Neural crest cell (in vitro differentiated cells): ENCODE results near the gene TSC2. TPM values are rescaled to one million over a fixed set of nuclear protein-coding genes. Genes with fewer than 3 reads are reported as not detected.

Source experiments
- DNase-seq: peaks from one replicate; pipeline ENCODE4 v3.0.0; 2021; ENCODE audit warnings: low read depth, mixed read lengths, low spot score
- H3K27ac Mint-ChIP-seq: one replicate; pipeline ENCODE4 v1.8.0; 2021; ENCODE audit warnings: mild to moderate bottlenecking, mixed read lengths; ENCODE audit not compliant: unreplicated experiment
- H3K27me3 Mint-ChIP-seq: 2 replicates; pipeline ENCODE4 v1.8.0; 2021; ENCODE audit warnings: low read depth, mild to moderate bottlenecking, mixed read lengths
- H3K36me3 Mint-ChIP-seq: 2 replicates; pipeline ENCODE4 v1.8.0; 2021; ENCODE audit warnings: low read depth, mild to moderate bottlenecking, mixed read lengths
- H3K4me1 Mint-ChIP-seq: 2 replicates; pipeline ENCODE4 v1.8.0; 2021; ENCODE audit warnings: mixed read lengths
- H3K4me3 Mint-ChIP-seq: one replicate; pipeline ENCODE4 v1.8.0; 2021; ENCODE audit warnings: mild to moderate bottlenecking, mixed read lengths
- H3K9me3 Mint-ChIP-seq: 2 replicates; pipeline ENCODE4 v1.8.0; 2021; ENCODE audit warnings: mixed read lengths
- total RNA-seq: library from RNA; stranded (reverse); gene quantifications from 2 replicates; pipeline ENCODE4 v1.2.1, GENCODE V29; 2021
- TF ChIP-seq, protein P1 (sequence below): fragments of 200-600 bp; sonication (generic); conservative IDR thresholded peaks from 2 replicates; pipeline ENCODE4 v1.5.0; 2021; ENCODE audit warnings: antibody characterized with exemption, mild to moderate bottlenecking

Gene TSC2
- total RNA-seq, 1 donor from 2014 or later: 175 TPM

DNA sequence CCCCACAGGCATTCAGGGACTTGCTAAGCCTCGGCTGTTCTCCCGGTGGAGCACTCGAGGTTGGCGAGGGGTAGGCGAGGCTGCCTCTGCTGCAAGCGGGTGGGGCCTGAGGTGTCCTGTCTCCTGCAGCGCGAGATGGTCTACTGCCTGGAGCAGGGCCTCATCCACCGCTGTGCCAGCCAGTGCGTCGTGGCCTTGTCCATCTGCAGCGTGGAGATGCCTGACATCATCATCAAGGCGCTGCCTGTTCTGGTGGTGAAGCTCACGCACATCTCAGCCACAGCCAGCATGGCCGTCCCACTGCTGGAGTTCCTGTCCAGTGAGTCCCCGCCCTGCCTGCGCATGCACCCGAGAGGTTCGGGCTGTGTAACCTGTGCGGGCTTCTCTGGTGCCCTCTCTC lies 26.3 kb downstream of the TSC2 start:
- Mint-ChIP-seq H3K4me3 (no peak overlapping the region), H3K9me3 (no peaks in the 10 kb centered on the region), H3K27me3 (no peaks in the 10 kb centered on the region), H3K27ac (no peak overlapping the region), H3K4me1 (no peaks in the 10 kb centered on the region), H3K36me3 (no peaks in the 10 kb centered on the region)
- no peak for DNase-seq
- TF ChIP-seq, protein P1, sequence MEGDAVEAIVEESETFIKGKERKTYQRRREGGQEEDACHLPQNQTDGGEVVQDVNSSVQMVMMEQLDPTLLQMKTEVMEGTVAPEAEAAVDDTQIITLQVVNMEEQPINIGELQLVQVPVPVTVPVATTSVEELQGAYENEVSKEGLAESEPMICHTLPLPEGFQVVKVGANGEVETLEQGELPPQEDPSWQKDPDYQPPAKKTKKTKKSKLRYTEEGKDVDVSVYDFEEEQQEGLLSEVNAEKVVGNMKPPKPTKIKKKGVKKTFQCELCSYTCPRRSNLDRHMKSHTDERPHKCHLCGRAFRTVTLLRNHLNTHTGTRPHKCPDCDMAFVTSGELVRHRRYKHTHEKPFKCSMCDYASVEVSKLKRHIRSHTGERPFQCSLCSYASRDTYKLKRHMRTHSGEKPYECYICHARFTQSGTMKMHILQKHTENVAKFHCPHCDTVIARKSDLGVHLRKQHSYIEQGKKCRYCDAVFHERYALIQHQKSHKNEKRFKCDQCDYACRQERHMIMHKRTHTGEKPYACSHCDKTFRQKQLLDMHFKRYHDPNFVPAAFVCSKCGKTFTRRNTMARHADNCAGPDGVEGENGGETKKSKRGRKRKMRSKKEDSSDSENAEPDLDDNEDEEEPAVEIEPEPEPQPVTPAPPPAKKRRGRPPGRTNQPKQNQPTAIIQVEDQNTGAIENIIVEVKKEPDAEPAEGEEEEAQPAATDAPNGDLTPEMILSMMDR: no peak

DNA sequence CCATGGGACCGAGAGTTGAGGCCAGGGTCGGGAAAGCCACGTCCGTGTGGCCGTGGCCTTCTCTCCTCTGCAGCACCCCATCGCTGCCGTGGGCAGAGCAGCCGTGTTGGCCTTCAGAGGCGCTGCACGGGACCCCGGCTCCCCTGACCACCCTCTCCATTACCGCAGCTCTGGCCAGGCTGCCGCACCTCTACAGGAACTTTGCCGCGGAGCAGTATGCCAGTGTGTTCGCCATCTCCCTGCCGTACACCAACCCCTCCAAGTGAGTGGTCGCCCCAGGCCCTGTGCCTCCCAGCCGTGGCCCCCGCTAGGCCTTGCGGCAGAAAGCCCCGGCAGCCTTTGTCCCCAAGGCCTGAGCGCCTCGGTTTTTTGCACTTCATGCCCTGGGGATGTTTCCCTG lies 27.8 kb downstream of the TSC2 start:
- Mint-ChIP-seq H3K4me1 (no peaks in the 10 kb centered on the region), H3K36me3 (no peaks in the 10 kb centered on the region), H3K4me3 (no peak overlapping the region), H3K27ac (no peak overlapping the region), H3K9me3 (no peaks in the 10 kb centered on the region), H3K27me3 (no peaks in the 10 kb centered on the region)
- DNase-seq: no peak
- TF ChIP-seq, protein P1: no peak

DNA sequence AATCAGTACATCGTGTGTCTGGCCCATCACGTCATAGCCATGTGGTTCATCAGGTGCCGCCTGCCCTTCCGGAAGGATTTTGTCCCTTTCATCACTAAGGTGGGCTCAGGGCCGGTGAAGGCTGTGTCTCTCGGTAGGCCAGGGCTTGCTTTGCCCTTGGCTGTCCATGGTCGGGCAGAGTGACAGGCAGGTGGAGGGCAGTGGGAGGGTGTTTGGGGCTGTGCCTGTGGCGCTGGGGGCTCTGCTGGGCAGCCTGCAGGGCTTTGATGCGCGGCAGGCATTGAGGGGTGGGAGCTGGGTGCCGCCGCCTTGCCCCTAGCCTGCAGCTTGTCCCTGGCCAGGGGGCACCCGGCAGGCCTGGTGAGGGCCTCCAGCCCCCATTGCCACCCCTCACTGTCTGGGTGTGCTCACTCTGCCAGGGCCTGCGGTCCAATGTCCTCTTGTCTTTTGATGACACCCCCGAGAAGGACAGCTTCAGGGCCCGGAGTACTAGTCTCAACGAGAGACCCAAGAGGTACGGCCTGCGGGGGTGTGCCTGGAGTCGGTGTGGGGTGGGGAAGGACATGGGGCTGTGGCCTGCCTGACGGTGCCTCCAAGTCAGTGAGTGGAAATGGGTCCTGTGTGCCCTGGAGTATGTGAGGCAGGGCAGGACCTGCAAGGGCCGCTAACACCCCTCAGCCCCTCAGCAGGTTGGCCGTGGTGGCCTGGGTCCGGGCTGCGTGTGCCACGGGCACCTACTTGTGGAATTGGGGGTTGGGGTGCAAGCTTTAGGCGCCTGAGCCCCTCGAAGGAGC lies 28.5 kb downstream of the TSC2 start:
- TF ChIP-seq, protein P1: no peak
- Mint-ChIP-seq H3K9me3 (no peaks in the 10 kb centered on the region), H3K27ac (no peak overlapping the region), H3K27me3 (no peaks in the 10 kb centered on the region), H3K4me3 (no peak overlapping the region), H3K36me3 (no peaks in the 10 kb centered on the region), H3K4me1 (no peaks in the 10 kb centered on the region)
- DNase-seq: no peak

DNA sequence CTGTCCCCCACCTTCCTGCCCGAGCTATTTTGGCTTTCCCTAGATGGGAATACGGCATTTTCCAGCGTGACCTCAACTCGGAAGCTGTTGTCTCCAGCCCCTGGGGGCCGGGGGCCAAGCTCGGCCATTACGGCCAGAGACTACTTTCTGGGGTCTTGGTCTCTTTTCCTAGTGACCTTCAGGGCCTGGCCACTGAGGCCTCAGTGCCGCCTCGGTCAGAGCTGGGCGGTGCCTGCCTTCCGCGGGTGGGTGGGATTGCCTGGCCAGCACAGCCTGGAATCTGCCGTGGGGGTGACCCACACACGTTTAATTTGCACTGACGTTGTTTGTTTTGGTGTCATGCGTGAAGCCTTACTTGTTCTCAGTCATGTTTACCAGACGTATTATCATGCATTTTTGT lies 29.2 kb downstream of the TSC2 start:
- TF ChIP-seq, protein P1: no peak
- Mint-ChIP-seq H3K9me3 (no peaks in the 10 kb centered on the region), H3K36me3 (no peaks in the 10 kb centered on the region), H3K4me3 (no peak overlapping the region), H3K27me3 (no peaks in the 10 kb centered on the region), H3K27ac (no peak overlapping the region), H3K4me1 (no peaks in the 10 kb centered on the region)
- DNase-seq: no peak

DNA sequence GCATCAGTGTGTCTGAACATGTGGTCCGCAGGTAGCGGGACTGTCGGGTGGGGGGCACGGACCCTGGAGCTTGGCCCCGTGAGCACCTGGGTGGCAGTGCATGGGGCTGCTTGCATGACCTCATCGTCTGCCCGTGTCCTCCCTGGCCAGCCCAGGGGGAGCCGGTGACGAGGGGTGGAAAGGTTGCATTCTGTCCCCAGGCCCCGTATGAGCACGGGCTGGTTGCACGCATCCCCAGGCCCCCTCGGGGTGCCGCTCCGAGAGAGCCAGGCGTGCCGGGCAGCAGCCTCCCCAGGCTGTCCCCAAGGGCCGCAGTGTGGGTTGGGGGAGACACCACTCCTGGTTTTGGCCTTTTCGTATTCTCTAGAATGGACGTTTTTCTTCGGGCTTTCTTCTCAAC lies 29.9 kb downstream of the TSC2 start:
- Mint-ChIP-seq H3K4me3 (no peak overlapping the region), H3K36me3 (no peaks in the 10 kb centered on the region), H3K27ac (no peak overlapping the region), H3K27me3 (no peaks in the 10 kb centered on the region), H3K9me3 (no peaks in the 10 kb centered on the region), H3K4me1 (no peaks in the 10 kb centered on the region)
- TF ChIP-seq, protein P1: no peak
- DNase-seq: no peak
